HepG2 (cell line): ENCODE data around the gene RREB1. TPM values are rescaled to one million over a fixed set of nuclear protein-coding genes. Genes with fewer than 3 reads are reported as not detected.

ENCODE experiments used
- ATAC-seq: fragments of 200-7000 bp; cut with Tn5 transposase; 3 replicates; pipeline ENCODE4 v1.9.1; 2020; ENCODE audit warnings: mild to moderate bottlenecking, moderate library complexity
- BruUV-seq: library from RNA; stranded (reverse); fragments of 400-500 nt; replicated peaks from 2 replicates; lab custom pipeline; 2021; lab: Mats Ljungman, UMichigan
- CTCF ChIA-PET: fragments of 300-600 bp; formaldehyde crosslinking; extraction: SDS; loops from one replicate; lab custom pipeline; 2021; ENCODE audit warnings: low total read pairs, inconsistent platforms, low intra/inter-chr PET ratio; lab: Yijun Ruan, JAX
- POLR2A ChIA-PET: fragments of 350-600 bp; sonication (Branson Sonifier 250); formaldehyde crosslinking; loops from one replicate; lab custom pipeline; 2020; ENCODE audit warnings: antibody characterized with exemption, inconsistent platforms; lab: Yijun Ruan, JAX
- DNase-seq: peaks from one replicate; pipeline ENCODE4 v3.0.0-alpha.2; 2015; ENCODE audit warnings: low spot score
- FAIRE-seq: peaks from 3 replicates; lab custom pipeline; 2011; peaks lifted over from hg19 to GRCh38; lab: Jason Lieb, UNC
- H2AFZ ChIP-seq: one replicate; pipeline ENCODE4 v1.6.1; 2011; ENCODE audit warnings: low read length, inconsistent platforms
- H3K27ac ChIP-seq: fragments of 300-600 bp; 3 replicates; pipeline ENCODE4 v1.8.0; 2011; ENCODE audit warnings: mixed run types, mild to moderate bottlenecking, mixed read lengths, low read length, inconsistent platforms; ENCODE audit not compliant: insufficient read depth; ENCODE audit errors: extremely low read length
- H3K27me3 ChIP-seq, 2 experiments: fragments of 200-600 bp in 1 of 2; 2 replicates in 1 of 2; 3 replicates in 1 of 2; pipeline versions ENCODE4 v1.6.0 to v1.8.0; 2011; ENCODE audit warnings: low read length in 2 of 2, mild to moderate bottlenecking in 2 of 2, moderate library complexity in 2 of 2, inconsistent platforms in 1 of 2; ENCODE audit not compliant: insufficient read depth in 2 of 2, control insufficient read depth in 1 of 2
- H3K36me3 ChIP-seq, 2 experiments: fragments of 200-600 bp in 1 of 2; replicated peaks in 1 of 2; 2 replicates in 1 of 2; 3 replicates in 1 of 2; pipeline versions ENCODE4 v1.5.1 to v1.8.0; 2011; ENCODE audit warnings: low read length in 2 of 2, inconsistent platforms in 1 of 2; ENCODE audit not compliant: insufficient read depth in 2 of 2, control insufficient read depth in 1 of 2
- H3K4me1 ChIP-seq: 2 replicates; pipeline ENCODE4 v1.5.1; 2012; ENCODE audit warnings: low read length, inconsistent platforms; ENCODE audit not compliant: insufficient read depth
- H3K4me2 ChIP-seq: 2 replicates; pipeline ENCODE4 v1.6.0; 2011; ENCODE audit warnings: low read depth, low read length, inconsistent platforms
- H3K4me3 ChIP-seq, 3 experiments: fragments of 200-600 bp in 1 of 3; sonication (generic), shearing (Covaris generic) in 1 of 3; replicated peaks in 1 of 3; 2 replicates each; pipeline ENCODE4 v1.5.1; 2011 to 2016; ENCODE audit warnings: low read length in 3 of 3, inconsistent platforms in 2 of 3, low read depth in 2 of 3, mild to moderate bottlenecking in 2 of 3, control low read depth in 1 of 3, mixed read lengths in 1 of 3; ENCODE audit not compliant: insufficient read depth in 1 of 3
- H3K79me2 ChIP-seq: one replicate; pipeline ENCODE4 v1.6.1; 2011; ENCODE audit warnings: low read length, inconsistent platforms; ENCODE audit not compliant: insufficient read depth
- H3K9ac ChIP-seq: 2 replicates; pipeline ENCODE4 v1.6.0; 2011; ENCODE audit warnings: mild to moderate bottlenecking, low read depth, low read length, inconsistent platforms; ENCODE audit not compliant: insufficient read depth
- H3K9me3 ChIP-seq: 2 replicates; pipeline ENCODE4 v1.5.1; 2012; ENCODE audit warnings: mild to moderate bottlenecking, low read length
- H4K20me1 ChIP-seq: 2 replicates; pipeline ENCODE4 v1.6.0; 2011; ENCODE audit warnings: inconsistent platforms, mild to moderate bottlenecking, low read length, moderate library complexity; ENCODE audit not compliant: insufficient read depth
- FOXC1 ChIP-seq: sonication (generic); formaldehyde crosslinking; IDR thresholded peaks from 2 replicates; pipeline ENCODE4 v1.8.0; 2022; ENCODE audit warnings: mild to moderate bottlenecking, missing genetic modification reagents, borderline replicate concordance
- HNRNPK ChIP-seq: fragments of 200-400 bp; formaldehyde crosslinking; IDR thresholded peaks from 2 replicates; pipeline ENCODE4 v1.6.1; 2018; ENCODE audit warnings: low read length, low read depth, moderate library complexity, mild to moderate bottlenecking; ENCODE audit not compliant: poor library complexity, severe bottlenecking
- ISL2 ChIP-seq: sonication (generic); formaldehyde crosslinking; IDR thresholded peaks from 2 replicates; pipeline ENCODE4 v1.5.0; 2020; ENCODE audit warnings: missing genetic modification reagents
- KMT2A ChIP-seq: sonication (generic); formaldehyde crosslinking; IDR thresholded peaks from 2 replicates; pipeline ENCODE4 v1.4.0; 2020; ENCODE audit warnings: missing genetic modification reagents
- NCOA1 ChIP-seq: sonication (generic); formaldehyde crosslinking; IDR thresholded peaks from 2 replicates; pipeline ENCODE4 v1.9.0; 2021; ENCODE audit warnings: missing genetic modification reagents
- NR1H2 ChIP-seq: sonication (generic); formaldehyde crosslinking; IDR thresholded peaks from 2 replicates; pipeline ENCODE4 v1.8.1; 2022; ENCODE audit warnings: low read depth, missing genetic modification reagents, borderline replicate concordance
- RAD51 ChIP-seq: fragments of 450-650 bp; IDR thresholded peaks from 2 replicates; pipeline ENCODE4 v1.6.1; 2016; ENCODE audit warnings: borderline replicate concordance
- REL ChIP-seq: sonication (generic); formaldehyde crosslinking; conservative IDR thresholded peaks from 2 replicates; pipeline ENCODE4 v1.8.0; 2022; ENCODE audit warnings: mild to moderate bottlenecking, missing genetic modification reagents, moderate library complexity
- SATB2 ChIP-seq: sonication (generic); formaldehyde crosslinking; IDR thresholded peaks from 2 replicates; pipeline ENCODE4 v1.5.0; 2020; ENCODE audit warnings: missing genetic modification reagents
- TEAD3 ChIP-seq: optimal IDR thresholded peaks from 2 replicates; pipeline ENCODE3; 2016; ENCODE audit warnings: borderline replicate concordance
- ZBTB37 ChIP-seq: sonication (generic); formaldehyde crosslinking; IDR thresholded peaks from 2 replicates; pipeline ENCODE4 v1.4.0; 2020; ENCODE audit warnings: mild to moderate bottlenecking, missing genetic modification reagents
- ZHX1 ChIP-seq: sonication (generic); formaldehyde crosslinking; IDR thresholded peaks from 2 replicates; pipeline ENCODE4 v1.8.1; 2022; ENCODE audit warnings: low read depth, mild to moderate bottlenecking, missing genetic modification reagents
- ZMYM3 ChIP-seq: sonication (generic); formaldehyde crosslinking; IDR thresholded peaks from 2 replicates; pipeline ENCODE4 v1.5.1; 2020; ENCODE audit warnings: mild to moderate bottlenecking, missing genetic modification reagents
- ZNF124 ChIP-seq: sonication (generic); formaldehyde crosslinking; IDR thresholded peaks from 2 replicates; pipeline ENCODE4 v1.4.0; 2020; ENCODE audit warnings: missing genetic modification reagents
- ZNF33B ChIP-seq: sonication (generic); formaldehyde crosslinking; IDR thresholded peaks from 2 replicates; pipeline ENCODE4 v1.5.1; 2020; ENCODE audit warnings: mild to moderate bottlenecking, missing genetic modification reagents
- ZNF431 ChIP-seq: sonication (generic); formaldehyde crosslinking; IDR thresholded peaks from 2 replicates; pipeline ENCODE4 v1.9.0; 2022; ENCODE audit warnings: missing genetic modification reagents, low read depth, mild to moderate bottlenecking, borderline replicate concordance
- WGBS: methylation state at CpG from one replicate; pipeline ENCODE4 v1.1.6; 2017; ENCODE audit warnings: low lambda C conversion rate; 5-methylcytosine and 5-hydroxymethylcytosine counted together
- in situ Hi-C: cut with HindIII; loops from 2 replicates; pipeline ENCODE4 v1.10.0; 2017; ENCODE audit warnings: low pct_unique_long_range_greater_than_20kb; ENCODE audit not compliant: extremely low pct_ligation_motif_present
- intact Hi-C: fragments of 100-400 bp; cut with micrococcal nuclease; formaldehyde crosslinking; loops from one replicate; pipeline ENCODE4 v1.10.0; 2022; ENCODE audit not compliant: unreplicated experiment
- polyA plus RNA-seq, 8 experiments: library from polyadenylated mRNA; depleted of rRNA in 3 of 8; stranded (reverse) in 7 of 8; unstranded in 1 of 8; fragments of >200 nt; fragmentation: Illumina TruSeq in 4 of 8; extraction: Trizol in 4 of 8; gene quantifications; 2 replicates each; pipeline versions ENCODE4 v1.2.1 to v1.2.3, GENCODE V29; 2011 to 2016; ENCODE audit warnings: low read depth in 4 of 8, missing spikeins in 1 of 8, mixed read lengths in 1 of 8; ENCODE audit not compliant: insufficient read depth in 1 of 8
- total RNA-seq, 5 experiments: library from RNA; depleted of rRNA; stranded (reverse); fragments of >200 nt; fragmentation: Illumina TruSeq; extraction: Trizol; gene quantifications; 2 replicates each; pipeline ENCODE4 v1.2.3, GENCODE V29; 2016; ENCODE audit warnings: low read depth in 1 of 5

RREB1 gene
- total and polyA plus RNA-seq, 2 of the 13 experiments (the other 11 are each of a cell fraction or from before 2014, with no cell fraction given) = 6.1 to 23.2 TPM

- H3K27ac ChIP-seq = no peak overlapping the region
- H3K79me2 ChIP-seq = peaks cover 30% of the 10 kb centered on the region
- no TSS peak for BruUV-seq
- FAIRE-seq (no peak), DNase-seq (no peak), ATAC-seq (no peak)
- 97% methylated on average over 2 of the region's 2 CpGs for WGBS
- H3K4me2 ChIP-seq = no peak overlapping the region
- intact Hi-C loops (no loop called here), in situ Hi-C loops (no loop called here)
- ChIA-PET CTCF (no interaction called here), POLR2A (no interaction called here)
- no peak overlapping the region for H2AFZ ChIP-seq
- H4K20me1 ChIP-seq = no peaks in the 10 kb centered on the region; the same call in 1 of the 2 replicates
- peaks cover 26 to 84% of the 10 kb centered on the region in 2 experiments for H3K36me3 ChIP-seq
- no peak for TF ChIP-seq ZNF124 (CRISPR knock-in tag)
- TF ChIP-seq SATB2 (CRISPR knock-in tag) = no peak
- no peak for TF ChIP-seq ZHX1 (CRISPR knock-in tag)
- TF ChIP-seq ISL2 (CRISPR knock-in tag) = no peak
- TF ChIP-seq ZBTB37 (CRISPR knock-in tag) = no peak
- no peak for TF ChIP-seq REL (CRISPR knock-in tag)
- no peak for TF ChIP-seq FOXC1 (CRISPR knock-in tag)
- no peak for TF ChIP-seq NR1H2
- TF ChIP-seq TEAD3 (CRISPR knock-in tag) = no peak
- TF ChIP-seq ZMYM3 (CRISPR knock-in tag) = no peak
- TF ChIP-seq KMT2A (CRISPR knock-in tag) = no peak
- TF ChIP-seq ZNF33B (CRISPR knock-in tag) = no peak
- no peak for TF ChIP-seq HNRNPK
- TF ChIP-seq NCOA1 (CRISPR knock-in tag) = no peak
- TF ChIP-seq RAD51 = no peak
- no peak for TF ChIP-seq ZNF431 (CRISPR knock-in tag)
- TF ChIP-seq, all 625 proteins: peak for 0
- H3K9ac ChIP-seq = no peak overlapping the region
- no peak overlapping the region for H3K4me3 ChIP-seq
- H3K9me3 ChIP-seq = no peaks in the 10 kb centered on the region
- H3K4me1 ChIP-seq = peaks cover 22% of the 10 kb centered on the region
- H3K27me3 ChIP-seq = no peaks in the 10 kb centered on the region
Measured at GRCh38 chr6:7193122-7193521, 85.4 kb downstream of the RREB1 start.
